GM19324 (cell line): ENCODE results near the gene GRIK4.
"Not testable (repeated sequence)": the region's sequence is repeated elsewhere in the genome, so short reads cannot be mapped to it uniquely, and the experiment has no call there.

Experiments
- ATAC-seq: cut with Tn5 transposase; IDR thresholded peaks from one replicate; pipeline ENCODE4 v1.9.1; 2021; ENCODE audit warnings: mild to moderate bottlenecking, moderate library complexity; ENCODE audit not compliant: unreplicated experiment, low FRiP score

GRIK4 gene

GRCh38 chr11:120766318-120766717, 254.8 kb downstream of the GRIK4 start:
- no peak for ATAC-seq

DNA sequence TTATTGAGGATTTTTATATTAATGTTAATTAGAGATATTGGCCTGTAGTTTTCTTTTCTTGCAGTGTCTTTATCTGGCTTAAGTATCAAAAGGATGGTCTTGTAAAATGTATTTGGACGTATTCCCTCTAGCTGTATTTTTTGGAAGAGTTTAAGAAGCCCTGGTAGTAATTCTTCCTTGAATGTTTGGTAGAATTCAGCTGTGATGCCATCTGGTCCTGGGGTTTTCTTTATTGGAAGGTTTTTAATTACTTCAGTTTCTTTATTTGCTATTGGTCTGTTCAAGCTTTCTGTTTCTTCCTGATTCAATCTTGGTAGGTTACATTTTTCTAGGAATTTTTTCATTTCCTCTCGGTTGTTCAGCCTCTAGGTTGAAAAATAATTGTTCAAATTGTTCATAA, 257.4 kb downstream of the GRIK4 start:
- ATAC-seq: no peak

DNA sequence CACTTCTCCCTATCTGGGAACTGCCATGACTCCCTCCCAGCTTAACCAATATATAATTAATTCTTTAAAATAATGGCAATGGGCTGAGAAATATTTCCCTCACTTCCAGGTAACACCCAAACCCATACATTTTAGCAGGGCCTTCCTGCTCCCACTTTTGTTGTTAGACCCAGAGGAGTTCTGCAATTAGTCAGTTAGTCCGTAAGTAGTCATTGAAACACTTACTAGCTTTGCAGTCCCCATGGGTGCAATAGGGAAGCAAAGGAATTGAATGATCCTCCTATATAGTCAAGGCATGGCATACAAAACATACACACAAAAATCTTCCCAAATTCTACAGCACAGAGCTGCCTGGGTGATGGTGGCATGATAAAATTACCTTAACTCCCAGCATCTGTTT, 258.4 kb downstream of the GRIK4 start:
- ATAC-seq: no peak

DNA sequence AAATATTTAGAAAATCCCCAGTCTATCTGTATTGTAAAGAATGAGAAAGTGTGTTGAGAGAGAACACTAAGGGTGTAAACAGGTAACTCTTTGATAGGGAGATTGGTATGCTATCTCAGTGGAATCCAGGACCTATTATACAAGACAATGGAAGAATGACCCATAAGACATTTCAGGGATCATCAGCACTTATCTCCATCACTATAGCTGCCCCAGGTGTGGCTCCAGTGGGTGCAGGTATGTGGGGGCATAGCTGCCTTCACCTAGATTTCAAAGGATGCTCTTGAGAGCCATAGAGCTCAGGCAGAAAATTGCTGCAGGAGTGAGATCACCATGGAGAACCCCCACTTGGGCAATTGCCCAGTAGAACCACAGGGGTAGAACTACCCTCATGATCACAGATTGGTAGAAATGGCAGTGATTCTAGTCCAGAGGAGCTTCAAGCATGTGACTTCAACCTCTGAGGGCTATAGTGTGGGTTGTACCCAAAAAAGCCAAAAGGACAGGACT, 260.1 kb downstream of the GRIK4 start:
- ATAC-seq: no peak

DNA sequence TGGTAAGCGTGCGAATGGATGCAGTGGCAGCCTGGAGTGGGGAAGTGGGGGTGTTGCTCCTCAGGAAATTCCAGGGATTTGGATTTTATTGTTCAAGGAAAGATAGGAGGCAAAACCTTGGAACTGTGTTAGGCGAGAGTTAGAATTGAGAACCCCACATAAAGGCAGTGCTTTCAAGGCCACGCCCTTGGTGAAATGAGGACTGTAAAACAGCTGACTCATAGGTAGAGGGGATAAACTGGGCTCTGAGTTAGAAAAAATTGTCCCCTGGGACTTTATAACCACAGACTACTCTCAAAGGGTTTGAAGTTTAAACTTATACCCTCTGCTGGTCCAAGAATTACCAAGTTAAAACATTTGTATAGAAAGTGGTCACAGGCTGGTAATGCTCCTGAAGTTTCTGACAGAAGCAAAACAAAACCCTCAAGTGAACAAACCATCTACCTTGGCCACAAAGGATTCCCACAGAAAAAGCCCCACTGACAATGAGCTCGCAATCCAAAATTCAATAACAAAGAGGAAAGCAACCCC, 262.0 kb downstream of the GRIK4 start:
- peak; percentile 80 for ATAC-seq

- no peak for ATAC-seq
Measured at GRCh38 chr11:120774591-120775386, 263.2 kb downstream of the GRIK4 start.

DNA sequence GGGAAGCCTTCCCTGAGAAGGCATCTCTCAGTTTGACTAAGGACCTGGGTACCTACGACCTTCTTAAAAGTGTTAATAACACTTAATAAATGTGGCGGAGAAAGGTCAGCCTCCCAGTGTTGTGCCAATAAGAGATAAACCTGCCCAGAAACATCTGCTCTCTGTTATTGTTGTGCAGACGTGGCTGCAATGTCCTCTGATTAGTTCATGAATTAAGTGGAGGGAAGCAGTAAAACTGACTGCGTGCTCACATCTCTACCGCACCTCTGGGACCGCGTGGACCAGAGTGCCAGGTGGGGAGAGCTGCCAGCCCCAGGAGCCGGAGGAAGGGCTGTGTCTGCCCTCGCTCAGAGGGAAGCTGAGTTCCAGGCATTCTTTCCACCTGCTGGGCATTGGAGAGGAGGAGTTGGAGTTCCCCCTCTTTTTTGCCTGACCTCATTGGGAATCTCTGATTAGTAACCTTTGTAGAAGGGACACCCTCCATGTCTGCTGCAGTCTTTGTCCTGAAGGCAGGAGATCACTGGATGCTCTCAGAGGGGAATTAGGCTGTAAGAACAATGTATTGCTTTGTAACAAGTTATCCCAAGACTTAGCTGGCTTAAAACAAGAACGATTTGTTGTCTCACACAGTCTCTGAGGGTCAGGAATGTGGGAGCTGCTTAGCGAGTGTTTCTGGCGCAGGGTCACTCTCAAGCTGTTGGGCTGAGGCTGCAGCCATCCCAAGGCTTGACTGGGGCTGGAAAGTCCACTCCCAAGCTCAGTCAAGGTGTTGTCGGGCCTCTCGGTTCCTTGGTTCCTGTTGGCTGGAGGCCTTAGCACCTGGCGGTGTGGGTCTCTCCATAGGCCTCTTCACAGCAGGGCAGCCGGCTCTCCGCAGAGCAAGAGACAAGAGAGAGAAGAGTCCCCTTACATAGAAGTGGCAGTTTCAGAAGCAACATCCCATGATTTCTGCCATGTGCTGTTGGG, 264.7 kb downstream of the GRIK4 start:
- no peak for ATAC-seq

DNA sequence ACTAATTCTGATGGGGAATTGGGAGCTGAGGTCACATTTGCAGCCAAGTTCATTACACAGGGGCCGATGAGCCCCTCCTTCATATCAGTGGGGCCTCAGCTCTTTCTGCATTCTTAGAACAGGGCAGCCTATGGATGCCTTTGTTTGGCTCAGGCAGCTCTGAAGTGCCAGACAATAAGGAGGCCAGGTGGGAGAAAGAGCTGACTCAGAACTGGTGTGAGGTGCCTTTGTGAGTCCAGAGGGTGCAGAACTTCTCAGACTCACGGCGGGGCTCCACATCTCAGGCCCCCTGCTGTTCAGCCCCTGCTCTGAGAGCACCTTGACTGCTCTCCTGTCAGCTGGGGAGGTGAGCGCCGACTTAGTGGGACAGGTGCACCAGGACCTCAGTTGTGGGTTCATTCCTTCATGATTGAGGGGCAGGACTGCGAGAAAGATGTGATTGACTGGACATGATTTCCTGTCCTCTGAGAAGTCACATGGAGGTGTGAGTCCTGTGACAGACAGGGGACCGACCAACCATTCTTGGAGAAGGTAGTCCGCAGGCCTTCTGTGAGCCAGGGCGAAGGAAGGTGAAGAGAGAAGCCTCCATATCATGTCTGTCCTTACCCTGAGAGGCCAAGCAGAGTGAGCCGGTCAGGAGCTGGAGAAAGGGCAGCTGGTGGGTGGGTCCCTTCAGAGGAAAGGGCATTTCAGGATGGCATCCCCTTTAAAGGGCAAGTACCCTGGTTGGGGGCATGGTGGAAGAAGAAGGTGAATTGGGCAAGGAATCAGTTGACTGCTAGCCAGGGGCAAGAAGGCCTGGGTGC, 267.3 kb downstream of the GRIK4 start:
- ATAC-seq: no peak

DNA sequence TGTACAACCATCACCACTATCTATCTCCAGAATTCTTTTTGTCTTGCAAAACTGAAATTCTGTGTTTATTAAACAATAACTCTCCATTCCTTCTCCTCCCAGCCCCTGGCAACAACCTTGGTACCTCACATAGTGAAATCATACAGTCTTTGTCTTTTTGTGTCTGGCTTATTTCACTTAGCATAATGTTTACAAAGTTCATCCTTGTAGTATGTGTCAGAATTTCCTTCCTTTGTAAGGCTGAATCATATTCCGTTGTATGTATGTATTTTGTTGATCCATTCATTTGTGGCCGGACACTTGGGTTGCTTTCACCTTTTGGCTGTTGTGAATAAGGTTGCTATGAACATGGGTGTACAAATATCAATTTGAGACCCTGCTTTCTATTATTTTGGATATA, 268.7 kb downstream of the GRIK4 start:
- no peak for ATAC-seq

DNA sequence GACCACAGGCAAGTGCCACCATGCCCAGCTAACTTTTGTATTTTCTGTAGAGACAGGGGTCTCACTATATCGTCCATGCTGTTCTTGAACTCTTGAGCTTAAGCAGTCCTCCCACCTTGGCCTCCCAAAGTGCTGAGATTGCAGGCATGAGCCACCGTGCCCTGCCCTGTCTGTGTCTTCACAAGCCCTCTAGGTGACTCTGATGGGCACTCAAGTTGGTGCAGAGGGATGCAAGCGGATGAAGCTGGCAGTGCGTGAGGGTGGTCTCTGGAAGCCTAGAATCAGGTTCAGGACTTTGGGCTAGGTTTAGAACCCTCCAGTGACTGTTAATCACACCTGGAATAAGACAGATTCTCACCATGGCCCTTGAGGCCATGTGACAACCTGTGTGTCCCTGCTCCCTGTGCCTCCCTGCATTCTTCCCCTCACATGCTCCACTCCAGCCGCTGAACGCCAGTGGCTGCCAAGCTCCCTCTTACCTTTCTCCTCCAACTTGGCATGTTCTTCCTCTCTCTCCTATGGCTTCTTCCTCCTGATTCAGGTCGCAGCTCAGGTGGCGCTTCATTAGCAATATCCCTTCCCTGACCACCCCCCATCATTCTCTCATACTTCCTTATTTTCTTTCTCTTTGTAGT, 270.1 kb downstream of the GRIK4 start:
- no peak for ATAC-seq

DNA sequence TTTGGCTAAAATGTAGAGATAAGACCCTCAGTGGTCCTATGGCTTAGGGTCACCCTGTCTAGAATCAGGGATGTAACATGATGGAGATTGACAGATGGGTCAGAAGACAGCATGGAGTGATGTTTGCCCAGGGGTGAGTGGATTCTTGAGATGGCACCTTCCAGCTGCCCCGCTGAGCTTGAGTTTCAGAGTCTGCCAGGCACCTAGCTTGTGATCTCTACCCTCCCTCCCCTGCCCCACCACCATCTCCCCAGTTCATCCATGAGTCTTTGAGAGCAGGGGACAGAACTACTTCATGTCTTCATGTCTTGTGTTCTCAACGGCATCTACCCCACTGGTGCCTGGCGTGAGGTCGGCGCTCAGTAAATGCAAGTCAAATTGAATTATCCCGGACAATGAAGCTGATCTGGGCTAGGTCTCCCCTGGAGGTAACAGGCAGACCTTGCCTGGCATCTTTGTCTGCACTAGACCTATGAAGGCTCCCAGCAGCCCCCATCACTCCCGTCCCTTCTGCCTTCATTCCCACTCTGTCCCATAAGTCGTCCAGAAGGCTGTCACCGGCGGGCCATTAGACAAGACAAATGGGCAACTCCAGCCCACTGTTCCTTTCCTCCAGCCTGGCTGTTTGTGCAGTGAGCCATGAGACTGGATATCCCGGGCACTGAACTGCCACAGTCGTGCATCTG, 273.2 kb downstream of the GRIK4 start:
- ATAC-seq: no peak

DNA sequence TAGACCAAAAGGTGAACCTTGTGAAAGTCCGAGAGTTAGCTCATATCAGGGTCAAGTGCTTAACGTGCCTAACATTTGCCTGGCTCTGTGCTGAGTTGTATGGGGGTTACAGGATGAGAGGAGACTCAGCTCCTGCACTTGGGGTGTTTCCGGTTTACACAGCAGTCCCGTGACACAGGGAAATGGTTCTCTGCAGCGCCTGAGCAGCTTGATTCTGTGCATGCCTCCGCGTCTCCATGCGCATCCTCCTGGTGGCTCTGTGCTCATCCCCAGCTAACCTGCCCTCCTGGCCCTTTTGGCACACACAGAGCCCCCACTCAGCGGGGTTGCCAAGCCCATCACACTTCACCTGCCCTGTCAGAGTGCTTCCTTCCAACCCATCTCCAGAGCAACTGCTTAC, 274.0 kb downstream of the GRIK4 start:
- ATAC-seq: no peak

GRCh38 chr11:120786206-120786735, 274.7 kb downstream of the GRIK4 start:
- no peak for ATAC-seq

DNA sequence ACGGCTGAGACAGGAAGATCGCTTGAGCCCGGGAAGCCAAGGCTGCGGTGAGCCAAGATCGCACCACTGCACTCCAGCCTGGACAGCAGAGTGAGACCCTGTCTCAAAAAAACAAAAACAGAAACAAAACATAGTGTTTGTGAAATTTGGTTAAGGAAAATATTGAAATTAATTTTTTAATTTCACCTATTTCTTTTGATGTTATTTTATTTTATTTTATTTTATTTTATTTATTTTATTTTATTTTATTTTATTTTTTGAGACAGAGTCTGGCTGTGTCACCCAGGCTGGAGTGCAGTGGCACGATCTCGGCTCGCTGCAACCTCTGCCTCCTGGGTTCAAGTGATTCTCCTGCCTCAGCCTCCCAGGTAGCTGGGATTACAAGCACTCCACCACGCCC, 275.7 kb downstream of the GRIK4 start:
- not testable (repeated sequence) for ATAC-seq

GRCh38 chr11:120789391-120789790, 277.8 kb downstream of the GRIK4 start:
- ATAC-seq: no peak

DNA sequence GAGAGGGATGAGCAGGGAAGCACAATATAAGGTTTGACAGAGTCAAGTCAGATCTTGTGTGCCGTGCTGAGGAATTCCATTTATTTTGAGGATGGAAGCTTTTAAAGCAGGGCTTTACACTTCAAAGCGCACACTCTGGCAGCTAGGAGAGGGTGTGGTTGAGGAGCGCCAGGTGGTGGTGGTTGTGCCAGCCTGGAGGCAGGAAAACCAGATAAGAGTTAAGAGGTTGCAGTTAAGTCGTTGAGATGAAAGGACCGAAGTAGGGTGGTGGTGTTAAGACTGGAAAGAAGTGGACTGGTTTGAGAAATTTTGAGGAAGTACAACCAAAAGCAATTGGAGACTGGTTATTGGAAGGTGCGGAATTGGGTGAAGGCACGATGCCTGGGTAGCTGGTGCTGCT, 280.8 kb downstream of the GRIK4 start:
- no peak for ATAC-seq

DNA sequence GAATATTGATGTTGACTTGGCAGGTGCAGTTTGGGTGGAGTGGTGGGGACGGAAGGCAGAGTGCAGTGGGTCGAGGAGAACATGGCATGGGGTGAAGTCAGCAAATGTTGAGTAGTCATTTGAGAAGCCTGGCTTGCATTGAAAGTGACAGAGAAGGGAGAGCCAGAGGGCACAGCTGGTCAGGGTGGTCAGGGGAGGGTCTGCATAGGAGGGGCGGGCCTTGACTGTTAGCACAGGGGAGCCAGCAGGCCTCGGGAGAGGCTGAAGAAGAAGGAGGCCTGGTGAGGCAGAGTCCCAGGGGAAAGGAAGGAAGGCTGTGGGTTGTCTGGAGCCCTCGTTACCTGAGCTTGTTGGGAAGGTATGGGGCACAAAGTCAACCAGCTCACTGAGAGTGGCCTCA, 281.6 kb downstream of the GRIK4 start:
- no peak for ATAC-seq

DNA sequence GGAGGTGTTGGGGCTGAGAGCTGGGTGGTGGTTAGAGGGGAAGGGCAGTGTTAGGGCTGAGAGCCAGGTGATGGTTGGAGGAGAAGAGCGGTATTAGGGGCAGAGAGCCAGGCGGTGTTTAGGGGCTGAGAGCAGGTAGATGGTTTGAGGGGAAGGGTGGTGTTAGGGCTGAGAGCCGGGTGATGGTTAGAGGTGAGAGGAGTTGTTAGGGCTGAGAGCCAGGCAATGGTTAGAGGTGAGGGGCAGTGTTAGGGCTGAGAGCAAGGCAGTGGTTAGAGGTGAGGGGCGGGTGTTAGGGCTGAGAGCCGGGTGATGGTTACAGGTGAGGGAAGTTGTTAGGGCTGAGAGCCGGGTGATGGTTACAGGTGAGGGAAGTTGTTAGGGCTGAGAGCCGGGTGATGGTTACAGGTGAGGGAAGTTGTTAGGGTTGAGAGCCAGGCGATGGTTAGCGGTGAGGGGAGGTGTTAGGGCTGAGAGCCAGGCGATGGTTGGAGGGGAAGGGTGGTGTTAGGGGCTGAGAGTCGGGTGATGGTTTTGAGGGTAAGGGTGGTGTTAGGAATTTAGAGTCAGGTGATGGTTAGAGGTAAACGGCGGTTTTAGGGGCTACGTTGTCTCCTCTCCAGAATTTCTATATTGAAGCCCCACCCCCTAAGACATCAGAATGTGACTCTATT, 282.4 kb downstream of the GRIK4 start:
- ATAC-seq: no peak
